ENCODE measurements around the gene WDR90.

DNA sequence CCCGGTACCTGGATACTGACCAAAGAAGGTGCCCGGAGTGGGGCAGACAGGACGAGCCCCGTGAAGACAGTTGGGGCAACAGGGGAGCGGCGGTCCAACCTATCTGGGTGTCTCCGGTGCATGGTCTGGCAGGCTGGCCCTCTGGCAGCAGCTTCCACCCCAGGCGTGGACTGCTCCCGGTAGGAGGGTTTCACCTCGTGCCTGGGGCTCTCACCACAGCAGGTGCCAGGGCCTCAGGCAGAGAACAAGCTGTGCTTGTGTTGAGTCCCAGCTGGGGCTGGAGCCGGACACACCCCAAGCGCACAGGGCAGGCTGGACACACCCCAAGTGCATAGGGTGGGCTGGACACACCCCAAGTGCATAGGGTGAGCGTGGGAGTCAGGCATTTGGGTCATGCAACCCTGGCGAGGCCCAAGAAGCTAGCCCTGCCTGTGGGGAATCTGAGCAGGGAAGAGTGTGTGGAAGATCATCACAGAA, 57.9 kb downstream of the WDR90 start:
- TF ChIP-seq POLR2AphosphoS5 (IDR thresholded peaks at IDR 0.05; ENCODE audit: insufficient read depth in 1 of 2, low read depth in 1 of 2) = no peak
- TF ChIP-seq, protein P1, sequence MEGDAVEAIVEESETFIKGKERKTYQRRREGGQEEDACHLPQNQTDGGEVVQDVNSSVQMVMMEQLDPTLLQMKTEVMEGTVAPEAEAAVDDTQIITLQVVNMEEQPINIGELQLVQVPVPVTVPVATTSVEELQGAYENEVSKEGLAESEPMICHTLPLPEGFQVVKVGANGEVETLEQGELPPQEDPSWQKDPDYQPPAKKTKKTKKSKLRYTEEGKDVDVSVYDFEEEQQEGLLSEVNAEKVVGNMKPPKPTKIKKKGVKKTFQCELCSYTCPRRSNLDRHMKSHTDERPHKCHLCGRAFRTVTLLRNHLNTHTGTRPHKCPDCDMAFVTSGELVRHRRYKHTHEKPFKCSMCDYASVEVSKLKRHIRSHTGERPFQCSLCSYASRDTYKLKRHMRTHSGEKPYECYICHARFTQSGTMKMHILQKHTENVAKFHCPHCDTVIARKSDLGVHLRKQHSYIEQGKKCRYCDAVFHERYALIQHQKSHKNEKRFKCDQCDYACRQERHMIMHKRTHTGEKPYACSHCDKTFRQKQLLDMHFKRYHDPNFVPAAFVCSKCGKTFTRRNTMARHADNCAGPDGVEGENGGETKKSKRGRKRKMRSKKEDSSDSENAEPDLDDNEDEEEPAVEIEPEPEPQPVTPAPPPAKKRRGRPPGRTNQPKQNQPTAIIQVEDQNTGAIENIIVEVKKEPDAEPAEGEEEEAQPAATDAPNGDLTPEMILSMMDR (IDR thresholded peaks at IDR 0.05) = no peak
